Activated naive CD8-positive, alpha-beta T cell treated with anti-CD3 and anti-CD28 coated beads, Interleukin-2, amount 50 U/mL, for 16 hours (primary cell): ENCODE data around the gene MINDY4.
"Not testable (repeated sequence)": the region's sequence is repeated elsewhere in the genome, so short reads cannot be mapped to it uniquely, and the experiment has no call there.

Source experiments
- DNase-seq: peaks from one replicate; pipeline ENCODE4 v3.0.0-alpha.2; 2020; ENCODE audit warnings: low read depth, low spot score

The MINDY4 gene

DNA sequence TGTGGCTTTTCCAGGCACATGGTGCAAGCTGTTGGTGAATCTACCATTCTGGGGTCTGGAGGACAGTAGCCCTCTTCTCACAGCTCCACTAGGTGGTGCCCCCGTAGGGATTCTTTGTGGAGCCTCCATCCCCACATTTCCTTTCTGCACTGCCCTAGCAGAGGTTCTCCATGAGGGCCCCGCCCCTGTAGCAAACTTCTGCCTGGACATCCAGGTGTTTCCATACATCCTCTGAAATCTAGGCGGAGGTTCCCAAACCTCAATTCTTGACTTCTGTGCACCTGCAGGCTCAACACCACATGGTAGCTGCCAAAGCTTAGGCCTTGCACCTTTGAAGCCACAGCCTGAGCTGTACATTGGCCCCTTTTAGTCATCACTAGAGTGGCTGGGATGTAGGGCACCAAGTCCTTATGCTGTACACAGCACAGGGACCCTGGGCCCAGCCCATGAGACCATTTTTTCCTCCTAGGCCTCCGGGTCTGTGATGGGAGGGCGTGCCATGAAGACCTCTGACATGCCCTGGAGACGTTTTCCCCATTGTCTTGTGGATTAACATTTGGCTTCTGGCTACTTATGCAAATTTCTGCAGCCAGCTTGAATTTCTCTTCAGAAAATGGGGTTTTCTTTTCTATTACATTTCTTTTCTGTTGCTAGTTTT lies 62.9 kb downstream of the MINDY4 start:
- DNase-seq, result not testable (repeated sequence)

DNA sequence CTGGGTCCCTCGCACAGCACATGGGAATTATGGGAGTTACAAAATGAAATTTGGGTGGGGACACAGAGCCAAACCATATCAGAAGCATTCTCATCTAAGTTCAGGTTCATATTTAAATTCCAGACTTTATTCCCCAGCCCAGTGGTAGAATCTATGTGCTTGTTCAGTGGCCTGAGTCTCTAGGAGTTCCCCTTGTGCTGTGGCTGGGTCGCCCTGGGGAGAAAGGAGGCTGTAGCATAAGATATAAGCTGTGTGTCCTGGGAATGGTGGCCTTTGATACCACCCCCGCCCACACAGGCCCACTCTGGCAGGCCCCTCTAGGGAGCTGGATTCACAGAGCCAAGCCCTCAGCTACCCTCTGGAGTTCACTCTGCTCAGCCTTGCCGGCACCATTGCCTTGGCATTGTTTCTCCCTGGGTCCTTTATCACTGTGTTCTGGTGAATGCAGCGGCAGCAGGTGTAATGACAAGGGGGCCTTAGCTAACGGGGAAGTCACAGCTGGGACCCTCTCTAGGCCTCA lies 64.2 kb downstream of the MINDY4 start:
- no peak for DNase-seq

DNA sequence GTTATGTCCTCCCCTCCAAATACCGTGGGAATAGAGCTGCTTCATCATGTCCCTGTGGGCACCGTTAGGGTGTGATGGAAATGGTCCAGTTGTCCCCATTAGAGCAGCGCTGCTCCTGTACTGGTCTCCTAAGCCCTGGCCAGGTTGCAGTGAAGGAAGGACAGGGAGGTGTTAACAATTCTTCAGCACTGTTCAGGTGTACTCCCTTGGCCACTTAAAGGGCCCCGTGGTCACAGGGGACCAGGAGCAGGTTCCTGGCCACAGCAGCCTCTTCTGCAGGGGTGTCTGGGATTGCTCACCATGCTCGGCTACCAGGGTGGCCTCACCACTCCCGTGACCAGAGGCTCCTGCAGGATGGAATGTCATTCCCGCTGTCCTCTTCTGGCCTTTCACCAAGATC lies 65.8 kb downstream of the MINDY4 start:
- no peak for DNase-seq

DNA sequence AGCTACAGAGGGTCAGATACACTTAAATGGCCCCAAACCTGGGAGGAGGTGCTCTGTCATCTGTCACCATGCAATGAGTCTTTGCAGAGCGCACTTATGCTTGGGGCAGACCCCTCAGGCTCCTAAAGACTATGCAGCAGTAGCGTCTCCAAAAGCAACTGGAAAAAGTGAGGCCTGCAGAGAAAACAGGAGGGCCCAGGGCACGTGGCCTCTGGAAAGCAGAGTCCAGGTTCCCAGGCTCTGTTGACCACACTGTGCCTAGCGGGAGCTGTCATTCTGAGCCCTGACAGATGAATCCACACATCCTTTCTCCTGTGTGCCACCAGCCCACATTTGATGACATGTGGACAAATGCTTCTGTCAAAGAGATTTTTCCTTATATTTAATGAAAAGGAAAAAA lies 66.4 kb downstream of the MINDY4 start:
- no peak for DNase-seq

DNA sequence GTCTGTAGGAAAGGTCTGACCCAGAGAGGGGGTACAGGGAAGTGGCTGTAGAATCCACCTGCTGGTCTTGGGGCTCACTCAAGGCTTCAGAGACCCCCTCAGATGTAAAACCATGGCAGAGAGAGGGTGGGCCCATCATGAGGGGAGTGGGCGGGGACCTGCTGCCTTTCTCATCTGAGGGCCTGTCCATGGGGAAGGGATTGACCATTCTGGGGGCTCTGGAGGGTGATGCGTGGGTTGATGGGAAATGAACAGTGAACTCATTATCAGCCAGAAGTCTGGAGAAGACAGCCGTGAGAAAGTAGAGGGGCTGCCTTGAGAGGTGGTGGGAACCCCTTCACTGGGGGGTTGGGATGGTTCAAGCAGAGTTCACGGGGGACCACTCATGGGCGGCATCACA lies 66.8 kb downstream of the MINDY4 start:
- DNase-seq, result no peak

DNA sequence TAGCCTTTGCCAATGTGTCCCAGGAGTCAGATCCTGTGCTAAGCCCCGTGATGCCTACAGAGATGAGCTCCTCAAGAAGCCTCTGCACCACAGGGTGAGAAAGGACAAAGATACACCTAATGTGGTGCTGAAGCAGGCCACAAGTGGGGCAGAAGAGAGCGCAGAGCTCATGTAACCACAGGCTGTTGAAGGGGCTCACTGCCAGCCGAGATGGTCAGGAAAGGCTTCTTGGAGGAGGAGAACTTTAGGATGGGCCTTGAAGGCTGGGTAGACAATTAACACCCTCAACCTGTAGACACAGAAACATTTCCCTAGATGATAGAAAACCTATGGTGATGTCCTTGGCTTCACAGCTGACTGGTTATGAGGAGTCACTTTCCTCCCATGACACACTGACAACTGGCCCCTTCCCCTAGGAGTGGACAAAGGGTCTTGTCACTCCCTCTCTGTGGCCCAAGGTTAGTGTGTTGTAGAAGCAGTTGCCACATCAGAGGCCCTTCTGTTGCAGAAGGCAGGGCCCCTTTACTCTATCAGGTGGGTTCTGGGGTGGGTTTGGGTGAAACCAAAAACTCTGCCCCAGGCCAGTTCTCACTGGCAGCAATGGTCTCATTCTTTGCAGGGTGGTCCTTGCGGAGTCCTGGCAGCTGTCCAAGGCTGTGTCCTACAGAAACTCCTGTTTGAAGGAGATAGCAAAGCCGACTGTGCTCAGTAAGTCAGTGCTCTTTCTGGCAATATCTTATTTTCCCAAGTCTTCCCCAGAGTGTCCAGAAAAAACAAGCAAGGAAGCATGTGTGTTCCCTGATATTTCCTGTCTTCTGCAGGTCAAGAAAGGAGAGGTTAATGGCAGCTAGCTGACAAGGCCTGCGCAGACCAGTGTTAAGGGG lies 69.2 kb downstream of the MINDY4 start:
- no peak for DNase-seq

DNA sequence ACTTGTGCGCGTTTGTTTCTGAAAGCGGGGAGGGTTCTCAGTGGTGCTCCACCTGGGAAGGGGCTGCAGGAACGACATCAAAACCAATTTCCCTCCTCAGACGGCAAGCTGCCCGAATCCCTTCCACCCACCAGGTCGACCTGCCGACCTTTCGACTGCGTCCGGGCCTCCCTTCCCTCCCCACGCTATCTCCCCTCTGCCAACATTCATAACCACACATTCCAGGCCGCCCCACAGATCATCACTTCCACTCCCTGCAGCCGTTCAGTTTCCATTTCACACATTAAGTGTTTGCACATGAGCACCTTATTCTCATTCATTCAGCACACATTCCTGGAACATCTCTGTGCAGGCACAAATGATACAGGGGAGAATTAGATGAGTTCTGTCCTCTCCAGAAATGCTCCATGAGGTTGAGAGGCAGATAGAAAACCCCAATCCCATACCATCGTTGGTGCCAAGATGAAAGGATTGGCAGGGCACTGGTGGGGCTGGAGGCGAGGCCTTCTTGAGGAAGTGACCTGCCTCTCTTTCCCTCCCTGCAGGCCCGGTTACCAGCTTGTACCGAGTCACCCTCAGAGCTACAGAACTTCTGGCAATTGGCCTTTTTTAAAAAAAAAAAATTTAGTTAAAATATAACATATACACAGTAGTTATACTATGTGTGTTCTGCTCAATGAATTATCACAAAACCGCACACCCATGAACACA lies 70.0 kb downstream of the MINDY4 start:
- no peak for DNase-seq

DNA sequence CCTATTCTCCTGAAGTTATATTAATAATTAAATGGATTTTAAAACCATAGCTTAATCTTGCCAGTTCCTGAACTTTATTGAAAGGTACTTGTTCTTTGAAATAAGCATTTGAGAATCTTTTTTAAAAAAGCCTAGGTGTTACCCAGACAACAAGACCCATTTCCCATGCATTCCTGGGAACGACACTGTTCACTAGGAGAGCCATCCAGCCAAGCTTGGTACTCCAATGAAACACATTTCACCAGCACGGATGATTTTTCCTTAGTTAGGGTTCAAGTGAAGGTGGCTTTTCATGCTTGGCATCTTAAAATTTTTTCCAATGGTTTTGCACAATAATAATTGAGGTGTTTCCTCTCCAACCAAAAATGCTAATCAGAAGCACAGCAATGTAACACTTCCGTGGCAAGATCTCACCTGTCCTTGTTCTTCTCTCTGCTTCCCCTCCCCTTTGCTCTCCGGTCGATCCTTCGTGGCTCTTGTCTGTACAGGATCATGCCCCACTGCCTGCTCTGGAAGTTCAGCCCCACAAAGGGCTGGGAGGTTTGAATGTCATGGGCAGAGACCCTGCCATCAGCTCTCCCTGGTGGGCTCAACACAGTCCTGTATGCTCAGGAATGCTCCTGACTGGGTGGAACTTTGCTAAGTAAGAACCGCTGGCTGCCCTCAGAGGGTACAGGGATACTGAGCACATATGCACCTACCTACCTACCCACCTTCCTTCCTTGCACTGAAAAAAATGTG lies 70.8 kb downstream of the MINDY4 start:
- no peak for DNase-seq

DNA sequence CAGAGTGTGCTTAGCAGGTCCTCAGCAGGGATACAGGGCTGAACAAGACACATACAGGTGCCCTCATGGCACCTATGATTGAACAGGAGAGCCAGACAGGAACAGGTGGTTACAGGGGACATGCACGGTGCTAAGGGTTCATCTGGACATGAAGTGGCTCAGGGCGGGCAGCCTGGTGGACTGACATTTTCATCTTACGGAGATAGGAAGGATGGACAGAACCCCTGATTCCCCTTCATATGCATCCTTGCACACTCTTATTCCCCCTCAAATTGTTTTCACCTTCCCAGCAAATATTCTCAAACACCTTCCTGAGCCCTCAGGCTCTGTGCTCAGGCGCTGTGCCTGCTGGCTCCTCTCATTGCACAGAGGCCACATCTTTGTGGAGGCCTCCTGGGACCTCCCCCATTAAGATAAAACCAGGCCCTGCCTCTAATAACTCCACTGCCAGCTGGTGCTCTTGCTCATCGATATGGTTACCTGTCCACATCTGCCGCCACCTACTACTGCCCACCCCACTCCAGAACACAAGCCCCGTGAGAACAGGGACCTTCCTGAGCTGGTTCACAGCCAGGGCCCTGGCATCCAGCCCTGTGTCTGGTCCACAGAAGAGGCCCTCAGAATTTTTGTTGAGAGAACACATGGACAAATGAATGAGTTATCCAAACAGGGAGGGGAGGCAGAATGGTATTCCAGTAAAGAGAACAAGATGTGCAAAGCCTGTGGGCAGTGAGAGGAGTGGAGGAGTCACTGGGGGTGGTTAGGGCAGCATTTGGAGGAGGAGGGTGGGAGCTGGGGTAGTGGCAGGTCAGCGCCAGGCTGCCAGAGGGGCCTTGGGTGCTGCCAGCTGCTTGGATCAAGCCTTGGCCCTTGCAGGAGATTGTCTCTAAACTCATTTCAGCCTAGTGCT lies 71.6 kb downstream of the MINDY4 start:
- DNase-seq, result no peak

DNA sequence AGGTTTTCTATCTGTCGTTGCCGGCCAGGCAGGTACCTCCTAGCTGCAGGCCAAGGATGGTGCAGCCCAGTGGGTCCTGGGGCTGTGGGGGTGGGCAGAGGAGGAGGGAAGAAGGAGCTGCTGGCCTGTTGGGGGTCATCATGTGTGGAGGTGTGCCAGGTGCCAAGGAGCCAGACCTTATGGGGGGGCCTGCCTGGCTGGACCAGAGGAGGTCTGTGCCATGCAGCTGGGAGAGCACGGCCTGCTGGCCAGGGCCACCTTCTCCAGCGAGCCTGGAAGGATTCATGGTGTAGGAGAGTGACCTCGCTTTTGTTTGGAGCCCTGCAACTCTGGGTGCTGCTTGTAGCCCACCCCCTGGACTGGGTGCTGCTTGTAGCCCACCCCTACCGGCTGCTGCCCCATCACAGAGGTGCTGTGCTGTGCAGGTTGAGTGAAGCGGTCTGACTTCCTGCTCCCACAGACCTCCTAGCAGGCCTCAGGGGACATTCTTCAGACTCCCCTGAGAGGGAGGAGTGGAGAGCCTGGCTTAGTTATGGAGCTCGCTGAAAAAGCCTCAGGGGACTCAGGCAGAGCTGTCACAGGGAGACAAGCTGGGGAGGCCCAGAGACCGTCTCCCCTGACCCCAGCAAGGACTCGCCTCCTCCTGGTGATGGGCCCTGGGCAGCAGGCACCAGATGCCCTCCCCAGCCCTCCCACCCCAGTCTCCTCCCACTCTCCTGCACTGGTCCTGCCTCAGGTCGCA lies 72.7 kb downstream of the MINDY4 start:
- no peak for DNase-seq

DNA sequence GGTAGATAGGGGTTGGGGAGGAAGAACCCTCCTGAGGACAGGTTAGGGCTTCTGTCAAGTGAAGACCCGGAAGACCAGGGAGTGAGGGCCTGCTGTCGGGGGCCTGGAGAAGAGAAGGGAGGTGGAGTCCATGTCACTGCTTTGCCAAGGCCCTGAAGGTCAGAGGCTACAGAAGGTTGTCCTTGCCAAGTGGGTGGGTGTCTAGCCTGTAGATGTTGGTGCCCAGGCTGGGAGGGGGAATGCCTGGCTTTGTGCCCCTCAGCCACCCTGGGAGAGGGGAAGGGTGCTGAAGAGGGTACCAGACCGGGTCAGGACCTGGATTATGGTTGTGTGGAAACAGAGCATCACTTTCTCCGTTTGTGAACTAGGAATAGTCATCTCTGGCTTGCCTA lies 73.3 kb downstream of the MINDY4 start:
- DNase-seq, result no peak

DNA sequence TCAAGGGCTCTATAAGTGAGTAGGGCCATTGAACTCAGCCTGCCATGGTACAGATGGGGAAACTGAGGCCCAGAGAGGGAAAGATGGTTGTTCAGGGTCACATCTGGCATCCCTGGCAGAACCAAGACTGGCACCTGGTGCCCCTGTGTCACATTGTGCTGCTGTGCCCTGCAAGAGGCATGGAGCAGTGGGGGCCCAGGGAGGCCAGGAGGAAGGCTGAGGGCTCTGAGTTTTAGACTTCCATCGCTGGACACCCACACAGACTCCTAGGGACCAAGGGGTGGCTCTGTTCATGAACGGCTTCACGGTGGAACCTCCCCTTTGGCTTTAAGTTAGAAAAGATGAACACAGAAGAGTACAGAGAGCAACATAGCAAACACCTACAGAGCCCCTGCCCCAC lies 73.7 kb downstream of the MINDY4 start:
- DNase-seq, result no peak

DNA sequence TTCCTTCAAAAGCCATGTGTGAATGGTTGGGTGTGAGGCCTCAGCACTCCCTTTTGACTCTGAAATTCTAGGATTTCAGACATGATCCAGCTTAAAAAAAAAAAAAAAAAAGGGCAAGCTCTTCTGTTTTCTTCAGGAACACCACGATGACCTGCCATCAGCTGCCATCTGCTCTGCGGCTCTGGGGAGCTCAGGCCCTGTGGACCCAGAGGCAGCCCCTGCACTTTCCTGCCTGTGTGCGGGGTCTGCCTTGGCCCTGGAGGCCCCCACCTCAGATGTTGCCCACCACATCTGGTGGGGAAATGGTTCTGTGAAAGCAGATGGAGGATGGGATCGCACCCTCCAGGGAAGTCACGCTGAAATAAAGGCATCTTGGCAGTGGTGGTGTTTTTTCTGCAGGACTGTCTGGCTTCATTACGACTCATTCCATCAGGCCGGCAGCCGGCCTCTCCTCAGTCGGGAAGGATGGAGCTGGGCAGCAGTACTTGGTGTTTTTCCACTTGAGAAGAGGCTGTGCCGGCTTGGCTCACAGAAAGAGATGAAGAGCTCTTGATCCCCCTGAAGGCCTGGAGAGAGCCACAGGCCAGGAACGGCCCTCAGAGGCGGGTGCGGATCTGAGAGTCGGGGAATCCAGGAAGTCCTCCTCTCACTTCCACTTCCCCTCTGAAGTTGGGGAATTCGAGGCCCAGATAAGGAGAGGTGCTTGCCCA lies 74.4 kb downstream of the MINDY4 start:
- no peak for DNase-seq

DNA sequence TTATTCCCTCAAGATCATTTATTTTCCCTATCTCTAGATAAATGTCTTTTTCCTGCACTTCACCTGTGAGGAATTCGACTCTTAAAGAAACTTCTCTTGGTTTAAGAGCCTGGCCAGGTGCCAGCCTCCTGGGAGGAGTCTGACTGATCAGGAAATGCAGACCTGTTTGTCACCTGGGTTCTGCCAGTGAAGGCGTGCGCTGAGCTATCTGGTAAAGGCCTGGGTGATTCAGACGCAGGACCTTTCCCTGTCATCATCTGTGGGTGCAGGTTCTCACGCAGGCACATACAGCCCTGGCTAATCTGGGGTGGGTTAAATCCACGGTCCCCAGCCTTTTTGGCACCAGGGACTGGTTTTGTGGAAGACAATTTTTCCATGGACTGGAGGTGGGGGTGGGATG lies 75.2 kb downstream of the MINDY4 start:
- no peak for DNase-seq

DNA sequence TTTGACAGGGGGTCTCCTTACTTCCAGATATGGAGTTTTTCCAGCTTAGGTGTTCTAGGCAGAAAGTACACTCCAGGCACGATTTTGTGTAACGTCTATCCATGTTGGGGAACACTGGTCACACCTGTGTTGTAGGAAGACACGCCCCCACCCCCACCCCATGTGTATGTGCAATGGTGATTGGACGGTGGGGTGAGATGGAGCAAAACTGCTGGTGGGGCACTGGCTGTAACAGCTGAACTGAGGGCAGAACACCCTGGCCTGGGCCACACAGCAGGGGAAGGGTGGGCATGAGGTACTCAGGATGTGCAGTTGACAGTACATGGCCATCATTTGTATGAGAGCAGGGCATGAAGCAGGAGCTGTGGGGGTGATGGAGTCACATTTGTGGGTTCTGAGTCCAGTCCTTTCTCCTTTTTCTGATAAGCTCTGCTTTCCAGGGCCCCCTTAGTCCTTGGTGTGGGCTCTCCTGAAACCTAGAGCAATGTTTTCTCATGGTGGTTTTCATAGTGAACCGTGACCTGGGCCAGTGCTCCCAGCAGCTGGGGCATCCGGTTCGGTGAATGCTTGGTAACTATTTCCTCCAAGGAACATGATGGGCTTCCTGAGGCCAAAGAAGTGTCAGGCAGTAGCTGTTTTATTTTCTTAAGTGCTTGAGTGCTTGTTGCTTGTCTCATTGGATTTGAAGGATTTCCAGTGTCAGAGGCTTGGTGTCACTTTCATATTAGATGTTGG lies 77.1 kb downstream of the MINDY4 start:
- no peak for DNase-seq

DNA sequence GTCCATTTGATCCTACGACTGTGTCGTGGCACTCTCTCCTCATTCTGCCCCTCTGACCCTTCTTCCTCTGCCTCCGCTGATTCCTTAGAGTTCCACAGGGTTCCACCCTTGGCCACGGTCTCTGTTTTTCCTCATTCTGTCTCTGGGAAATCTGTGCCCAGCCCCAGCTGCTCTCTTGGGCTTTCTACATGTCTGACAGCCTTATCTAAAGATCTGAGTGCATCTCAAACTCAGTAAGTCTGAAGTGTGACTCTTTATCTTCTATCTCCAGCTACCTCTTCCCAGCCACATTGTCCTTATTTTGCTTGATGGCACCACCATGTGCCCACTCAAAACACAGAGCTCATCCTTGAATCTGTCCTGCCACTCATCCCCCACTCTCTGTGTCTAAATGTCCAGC lies 78.3 kb downstream of the MINDY4 start:
- DNase-seq, result no peak

DNA sequence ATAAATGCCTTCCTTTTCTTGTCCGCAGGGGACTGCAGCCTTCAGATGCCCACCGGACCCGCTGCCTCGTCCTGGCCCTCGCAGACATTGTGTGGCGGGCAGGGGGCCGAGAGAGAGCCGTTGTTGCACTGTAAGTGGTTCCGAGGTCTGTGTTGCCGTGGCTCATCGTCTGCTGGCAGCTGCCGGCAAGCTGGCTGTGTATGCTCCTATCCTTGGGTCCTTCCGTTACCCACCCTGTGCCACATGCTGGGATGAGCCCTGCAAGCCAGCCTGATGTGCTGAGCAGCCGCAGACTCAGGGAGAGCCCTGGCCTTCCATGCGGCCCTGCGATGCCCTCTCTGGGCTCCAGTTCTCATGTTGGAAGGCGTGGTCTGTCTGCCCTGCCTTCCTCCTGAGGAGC lies 79.2 kb downstream of the MINDY4 start:
- DNase-seq, result no peak

DNA sequence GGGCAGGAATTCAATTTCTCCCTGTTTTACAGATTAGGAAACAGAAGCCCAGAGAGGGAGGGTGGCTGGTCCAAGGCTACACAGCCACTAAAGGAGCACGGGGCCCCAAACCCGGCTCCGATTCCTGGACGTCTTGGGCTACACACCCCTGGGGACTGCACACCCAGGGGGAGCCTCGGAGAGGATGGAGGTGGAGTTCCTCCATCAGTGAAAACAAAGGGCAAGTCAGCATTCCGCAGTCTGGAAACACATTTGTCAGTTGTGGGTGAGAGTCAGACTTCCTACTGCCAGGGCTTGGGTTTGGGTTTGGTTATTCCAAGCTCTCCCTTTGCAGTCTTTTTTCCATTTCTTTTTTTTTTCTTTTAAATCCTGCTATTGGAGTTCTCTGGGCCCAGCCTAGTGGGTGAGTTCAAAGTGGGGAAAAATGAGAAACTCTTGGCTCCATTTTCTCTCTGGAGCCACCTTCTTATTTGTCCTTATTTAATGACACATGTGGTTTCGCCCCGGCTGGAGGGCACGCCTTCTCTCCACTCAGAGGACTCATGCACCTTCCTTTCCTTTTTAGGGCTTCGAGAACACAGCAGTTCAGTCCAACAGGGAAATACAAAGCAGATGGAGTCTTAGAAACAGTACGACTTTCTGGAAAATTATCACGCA lies 80.6 kb downstream of the MINDY4 start:
- DNase-seq, result no peak
